K562 (cell line): ENCODE measurements around the gene KISS1R. TPM values are rescaled to one million over a fixed set of nuclear protein-coding genes. Genes with fewer than 3 reads are reported as not detected.

ENCODE experiments used
- BRD9 ChIP-seq: fragments of 450-650 bp; IDR thresholded peaks from 2 replicates; pipeline ENCODE4 v1.6.1; 2018; ENCODE audit warnings: low read depth; ENCODE audit not compliant: partially characterized antibody
- CBFA2T2 ChIP-seq: fragments of 450-650 bp; conservative IDR thresholded peaks from 2 replicates; pipeline ENCODE4 v1.6.1; 2017; ENCODE audit warnings: mild to moderate bottlenecking
- CBFB ChIP-seq: sonication (generic); formaldehyde crosslinking; IDR thresholded peaks from 2 replicates; pipeline ENCODE4 v1.4.0; 2020; ENCODE audit warnings: mild to moderate bottlenecking, missing genetic modification reagents
- CBX5 ChIP-seq: IDR thresholded peaks from 2 replicates; pipeline ENCODE4 v1.6.1; 2014; ENCODE audit warnings: low read depth, borderline replicate concordance
- CEBPG ChIP-seq, 3 experiments: fragments of 200-800 bp in 1 of 3; sonication (Bioruptor generic) in 1 of 3; sonication (generic) in 1 of 3; formaldehyde crosslinking in 1 of 3; IDR thresholded peaks in 2 of 3; conservative IDR thresholded peaks in 1 of 3; 2 replicates each; pipeline versions ENCODE4 v1.6.1 to v1.8.0; 2016 to 2022; ENCODE audit warnings: missing compliant biosample characterization in 2 of 3, missing genetic modification characterization in 2 of 3, mild to moderate bottlenecking in 1 of 3, missing genetic modification reagents in 1 of 3
- CXXC5 ChIP-seq: fragments of 250-450 bp; sonication (Bioruptor Pico); IDR thresholded peaks from 2 replicates; pipeline ENCODE4 v1.8.0; 2022; ENCODE audit warnings: inconsistent platforms, mild to moderate bottlenecking, moderate library complexity
- FOSL1 ChIP-seq: fragments of 200-800 bp; sonication (Bioruptor generic); conservative IDR thresholded peaks from 2 replicates; pipeline ENCODE4 v1.6.1; 2016; ENCODE audit warnings: missing genetic modification characterization, missing compliant biosample characterization
- GATAD2B ChIP-seq: fragments of 450-650 bp; IDR thresholded peaks from 2 replicates; pipeline ENCODE4 v1.6.1; 2017; ENCODE audit warnings: mild to moderate bottlenecking, borderline replicate concordance
- HDAC2 ChIP-seq: fragments of 450-650 bp; IDR thresholded peaks from 2 replicates; pipeline ENCODE4 v1.6.1; 2016; ENCODE audit warnings: mild to moderate bottlenecking
- IFI16 ChIP-seq: fragments of 250-450 bp; sonication (Bioruptor Pico); IDR thresholded peaks from 2 replicates; pipeline ENCODE4 v2.1.2; 2022; ENCODE audit warnings: mild to moderate bottlenecking, inconsistent platforms
- MYNN ChIP-seq, 2 experiments: sonication (generic); formaldehyde crosslinking in 1 of 2; IDR thresholded peaks; 2 replicates each; pipeline versions ENCODE4 v1.5.0 to v1.6.1; 2016 to 2020; ENCODE audit warnings: antibody characterized with exemption in 1 of 2, missing genetic modification reagents in 1 of 2
- NCOR1 ChIP-seq: fragments of 450-650 bp; IDR thresholded peaks from 2 replicates; pipeline ENCODE4 v1.6.1; 2016; ENCODE audit warnings: mild to moderate bottlenecking, moderate library complexity
- NRF1 ChIP-seq, 2 experiments: fragments of 450-650 bp; IDR thresholded peaks in 1 of 2; conservative IDR thresholded peaks in 1 of 2; 2 replicates each; pipeline ENCODE4 v1.6.1; 2014; ENCODE audit warnings: mild to moderate bottlenecking in 2 of 2
- PHF21A ChIP-seq: fragments of 450-650 bp; IDR thresholded peaks from 2 replicates; pipeline ENCODE4 v1.6.1; 2017; ENCODE audit warnings: low read depth, borderline replicate concordance
- POU5F1 ChIP-seq: fragments of 150-350 bp; IDR thresholded peaks from 2 replicates; pipeline ENCODE4 v1.6.1; 2014; ENCODE audit warnings: borderline replicate concordance, low read length, low read depth, mild to moderate bottlenecking; ENCODE audit not compliant: partially characterized antibody
- RFX1 ChIP-seq: fragments of 450-650 bp; IDR thresholded peaks from 2 replicates; pipeline ENCODE4 v1.6.1; 2016; ENCODE audit warnings: mild to moderate bottlenecking, moderate library complexity
- SREBF1 ChIP-seq: fragments of 150-350 bp; IDR thresholded peaks from 2 replicates; pipeline ENCODE4 v1.6.1; 2014; ENCODE audit warnings: antibody characterized with exemption, low read depth, low read length, borderline replicate concordance
- XRCC3 ChIP-seq: fragments of 450-650 bp; IDR thresholded peaks from 2 replicates; pipeline ENCODE4 v1.6.1; 2017; ENCODE audit warnings: mild to moderate bottlenecking, moderate library complexity
- ZNF124 ChIP-seq: sonication (generic); formaldehyde crosslinking; IDR thresholded peaks from 2 replicates; pipeline ENCODE4 v1.8.1; 2022; ENCODE audit warnings: missing genetic modification reagents
- ZNF77 ChIP-seq: fragments of 250-450 bp; sonication (Bioruptor Pico); IDR thresholded peaks from 2 replicates; pipeline ENCODE4 v1.5.0; 2020
- polyA plus RNA-seq, 8 experiments: library from polyadenylated mRNA; depleted of rRNA in 4 of 8; stranded (reverse) in 5 of 8; unstranded in 3 of 8; fragments of >200 nt; fragmentation: Nextera tagmentation in 2 of 8; fragmentation: Illumina TruSeq in 1 of 8; extraction: Ambion mirVana in 2 of 8; extraction: Trizol in 1 of 8; gene quantifications; 2 replicates each; pipeline versions ENCODE4 v1.2.1 to v1.2.3, GENCODE V29; 2011 to 2014; ENCODE audit warnings: inconsistent platforms in 1 of 8, missing spikeins in 1 of 8
- total RNA-seq, 7 experiments: library from RNA; depleted of rRNA in 6 of 7; stranded (reverse); fragments of >200 nt in 6 of 7; fragmentation: Illumina TruSeq in 2 of 7; extraction: Trizol in 2 of 7; gene quantifications; 2 replicates each; pipeline versions ENCODE4 v1.2.1 to v1.2.3, GENCODE V29; 2011 to 2021; ENCODE audit warnings: low replicate concordance in 1 of 7
- TF ChIP-seq, protein P1 (sequence below), 2 experiments: fragments of 250-450 bp in 1 of 2; fragments of 450-650 bp in 1 of 2; sonication (Bioruptor Pico) in 1 of 2; IDR thresholded peaks; 2 replicates each; pipeline versions ENCODE4 v1.6.1 to v1.8.0; 2016 to 2021; ENCODE audit warnings: mild to moderate bottlenecking in 2 of 2, moderate library complexity in 2 of 2, missing compliant biosample characterization in 1 of 2, missing genetic modification characterization in 1 of 2
- TF ChIP-seq, protein P2 (sequence below): fragments of 200-800 bp; sonication (Bioruptor generic); IDR thresholded peaks from 2 replicates; pipeline ENCODE4 v1.6.1; 2017; ENCODE audit warnings: missing genetic modification characterization, missing compliant biosample characterization
- TF ChIP-seq, protein P3 (sequence below), 3 experiments: IDR thresholded peaks in 2 of 3; conservative IDR thresholded peaks in 1 of 3; 2 replicates each; pipeline ENCODE4 v1.5.1; 2011 to 2012; ENCODE audit warnings: low read length in 3 of 3, mild to moderate bottlenecking in 3 of 3, control low read depth in 2 of 3, improper control_type of control experiment in 1 of 3, inconsistent platforms in 1 of 3, low read depth in 1 of 3, mixed read lengths in 1 of 3, moderate library complexity in 1 of 3; ENCODE audit not compliant: insufficient read depth in 2 of 3
- TF ChIP-seq, protein P4 (sequence below): sonication (generic); formaldehyde crosslinking; IDR thresholded peaks from 2 replicates; pipeline ENCODE4 v1.9.0; 2022; ENCODE audit warnings: mild to moderate bottlenecking, missing genetic modification reagents

KISS1R gene
- total and polyA plus RNA-seq, 9 of the 15 experiments (the other 6 are each of a cell fraction or from before 2014, with no cell fraction given) = 0.37 to 39.4 (median 2.0) TPM

DNA sequence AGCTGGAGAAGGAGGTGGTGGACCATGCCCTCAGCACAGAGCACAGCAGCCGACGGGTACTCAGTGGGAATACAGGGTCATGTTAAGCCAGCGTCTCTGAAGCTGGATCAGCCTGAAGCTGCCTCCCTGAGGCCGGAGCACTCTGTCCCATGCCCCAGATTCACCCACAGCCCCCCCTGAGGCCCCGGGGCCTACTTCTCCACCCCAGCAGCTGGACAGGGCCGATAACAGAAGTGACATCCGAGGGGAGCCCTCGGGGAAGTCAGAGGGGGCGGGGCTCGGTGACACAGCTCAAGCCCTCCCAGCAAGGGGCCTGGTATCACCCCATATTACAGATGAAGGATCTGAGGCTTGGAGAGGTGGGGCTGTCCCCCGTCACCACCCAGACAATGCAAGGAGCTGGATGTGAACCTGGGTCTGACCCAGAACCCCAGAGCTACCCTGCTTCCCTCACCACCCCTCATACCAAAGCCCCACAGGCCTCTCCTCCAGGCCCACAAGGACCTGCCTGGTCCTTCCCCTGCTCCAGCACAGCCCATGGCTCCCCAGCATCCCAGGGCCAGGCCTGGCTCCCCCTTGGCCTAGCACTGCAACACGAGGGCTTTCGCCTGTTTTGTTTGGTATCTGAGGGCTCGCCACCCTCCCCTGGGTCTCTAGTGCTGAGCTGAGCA, 9.8 kb upstream of the KISS1R start (continued):
- TF ChIP-seq PHF21A (peak; percentile 81), RFX1 (no peak), SREBF1 (peak; percentile 87; the same call in 1 of the 2 replicates), IFI16 (CRISPR knock-in tag) (no peak), XRCC3 (no peak), FOSL1 (peak; percentile 70), CXXC5 (CRISPR knock-in tag) (peak; percentile 68), MYNN (IDR thresholded peaks at IDR 0.05) (peak; percentile 96), MYNN (CRISPR knock-in tag; IDR thresholded peaks at IDR 0.05) (no peak), NCOR1 (peak; percentile 96), CBFA2T2 (peak; percentile 88), POU5F1 (peak; percentile 38), GATAD2B (peak; percentile 88; the same call in 1 of the 2 replicates), NRF1 (conservative IDR thresholded peaks at IDR 0.05 in 1 of 2, IDR thresholded peaks at IDR 0.05 in 1 of 2) (peak; percentile 36 to 46; a peak in 2 of 4 replicates), CBX5 (no peak), ZNF77 (CRISPR knock-in tag) (no peak), CEBPG (CRISPR knock-in tag; IDR thresholded peaks at IDR 0.05) (no peak), CEBPG (tag; conservative IDR thresholded peaks at IDR 0.05 in 1 of 2, IDR thresholded peaks at IDR 0.05 in 1 of 2) (no peak), BRD9 (peak; percentile 59), CBFB (CRISPR knock-in tag) (no peak), ZNF124 (no peak), HDAC2 (peak; percentile 82)
- TF ChIP-seq, protein P1, sequence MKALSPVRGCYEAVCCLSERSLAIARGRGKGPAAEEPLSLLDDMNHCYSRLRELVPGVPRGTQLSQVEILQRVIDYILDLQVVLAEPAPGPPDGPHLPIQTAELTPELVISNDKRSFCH (CRISPR knock-in tag; IDR thresholded peaks at IDR 0.05) = no peak
- TF ChIP-seq, protein P1 (tag; IDR thresholded peaks at IDR 0.05) = peak; percentile 33; the same call in 1 of the 2 replicates
- TF ChIP-seq, protein P2, sequence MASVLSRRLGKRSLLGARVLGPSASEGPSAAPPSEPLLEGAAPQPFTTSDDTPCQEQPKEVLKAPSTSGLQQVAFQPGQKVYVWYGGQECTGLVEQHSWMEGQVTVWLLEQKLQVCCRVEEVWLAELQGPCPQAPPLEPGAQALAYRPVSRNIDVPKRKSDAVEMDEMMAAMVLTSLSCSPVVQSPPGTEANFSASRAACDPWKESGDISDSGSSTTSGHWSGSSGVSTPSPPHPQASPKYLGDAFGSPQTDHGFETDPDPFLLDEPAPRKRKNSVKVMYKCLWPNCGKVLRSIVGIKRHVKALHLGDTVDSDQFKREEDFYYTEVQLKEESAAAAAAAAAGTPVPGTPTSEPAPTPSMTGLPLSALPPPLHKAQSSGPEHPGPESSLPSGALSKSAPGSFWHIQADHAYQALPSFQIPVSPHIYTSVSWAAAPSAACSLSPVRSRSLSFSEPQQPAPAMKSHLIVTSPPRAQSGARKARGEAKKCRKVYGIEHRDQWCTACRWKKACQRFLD (CRISPR knock-in tag) = peak; percentile 78
- TF ChIP-seq, protein P3, sequence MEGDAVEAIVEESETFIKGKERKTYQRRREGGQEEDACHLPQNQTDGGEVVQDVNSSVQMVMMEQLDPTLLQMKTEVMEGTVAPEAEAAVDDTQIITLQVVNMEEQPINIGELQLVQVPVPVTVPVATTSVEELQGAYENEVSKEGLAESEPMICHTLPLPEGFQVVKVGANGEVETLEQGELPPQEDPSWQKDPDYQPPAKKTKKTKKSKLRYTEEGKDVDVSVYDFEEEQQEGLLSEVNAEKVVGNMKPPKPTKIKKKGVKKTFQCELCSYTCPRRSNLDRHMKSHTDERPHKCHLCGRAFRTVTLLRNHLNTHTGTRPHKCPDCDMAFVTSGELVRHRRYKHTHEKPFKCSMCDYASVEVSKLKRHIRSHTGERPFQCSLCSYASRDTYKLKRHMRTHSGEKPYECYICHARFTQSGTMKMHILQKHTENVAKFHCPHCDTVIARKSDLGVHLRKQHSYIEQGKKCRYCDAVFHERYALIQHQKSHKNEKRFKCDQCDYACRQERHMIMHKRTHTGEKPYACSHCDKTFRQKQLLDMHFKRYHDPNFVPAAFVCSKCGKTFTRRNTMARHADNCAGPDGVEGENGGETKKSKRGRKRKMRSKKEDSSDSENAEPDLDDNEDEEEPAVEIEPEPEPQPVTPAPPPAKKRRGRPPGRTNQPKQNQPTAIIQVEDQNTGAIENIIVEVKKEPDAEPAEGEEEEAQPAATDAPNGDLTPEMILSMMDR (IDR thresholded peaks at IDR 0.05 in 2 of 3, conservative IDR thresholded peaks at IDR 0.05 in 1 of 3; ENCODE audit: insufficient read depth in 2 of 3, low read depth in 1 of 3, low read length in 3 of 3) = peak in 2 of 3 experiments; percentile 14 to 32; a peak in 3 of 6 replicates
- TF ChIP-seq, protein P4, sequence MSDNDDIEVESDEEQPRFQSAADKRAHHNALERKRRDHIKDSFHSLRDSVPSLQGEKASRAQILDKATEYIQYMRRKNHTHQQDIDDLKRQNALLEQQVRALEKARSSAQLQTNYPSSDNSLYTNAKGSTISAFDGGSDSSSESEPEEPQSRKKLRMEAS (CRISPR knock-in tag) = peak; percentile 55; the same call in 1 of the 2 replicates
